Osteocyte (in vitro differentiated cells): ENCODE measurements around the gene LEPR. TPM values are rescaled to one million over a fixed set of nuclear protein-coding genes. Genes with fewer than 3 reads are reported as not detected.
"Not testable (repeated sequence)": the region's sequence is repeated elsewhere in the genome, so short reads cannot be mapped to it uniquely, and the experiment has no call there.

Experiments
- DNase-seq: peaks from one replicate; pipeline ENCODE4 v3.0.0; 2021; ENCODE audit warnings: mixed read lengths; ENCODE audit not compliant: unreplicated experiment; ENCODE audit errors: extremely low spot score
- H3K27ac Mint-ChIP-seq: one replicate; pipeline ENCODE4 v1.8.0; 2021; ENCODE audit warnings: mild to moderate bottlenecking, mixed read lengths; ENCODE audit not compliant: unreplicated experiment
- H3K27me3 Mint-ChIP-seq: one replicate; pipeline ENCODE4 v1.8.0; 2021; ENCODE audit warnings: mixed read lengths; ENCODE audit not compliant: unreplicated experiment
- H3K36me3 Mint-ChIP-seq: one replicate; pipeline ENCODE4 v1.8.0; 2021; ENCODE audit warnings: mixed read lengths; ENCODE audit not compliant: unreplicated experiment
- H3K4me1 Mint-ChIP-seq: one replicate; pipeline ENCODE4 v1.8.0; 2021; ENCODE audit warnings: mixed read lengths; ENCODE audit not compliant: unreplicated experiment
- H3K4me3 Mint-ChIP-seq: one replicate; pipeline ENCODE4 v1.8.0; 2021; ENCODE audit warnings: mild to moderate bottlenecking, moderate library complexity, mixed read lengths; ENCODE audit not compliant: unreplicated experiment
- H3K9me3 Mint-ChIP-seq: one replicate; pipeline ENCODE4 v1.8.0; 2021; ENCODE audit warnings: mixed read lengths; ENCODE audit not compliant: unreplicated experiment
- CTCF ChIP-seq: fragments of 200-600 bp; sonication (generic); IDR thresholded peaks from 2 replicates; pipeline ENCODE4 v1.5.0; 2021; ENCODE audit warnings: antibody characterized with exemption, mild to moderate bottlenecking, moderate library complexity
- total RNA-seq: library from RNA; stranded (reverse); gene quantifications from 2 replicates; pipeline ENCODE4 v1.2.1, GENCODE V29; 2021

LEPR gene
- total RNA-seq, 1 donor from 2014 or later = 14.2 TPM

GRCh38 chr1:65459397-65459768 lies 38.9 kb downstream of the LEPR start:
- Mint-ChIP-seq H3K9me3 (peaks cover 14% of the 10 kb centered on the region), H3K36me3 (peaks cover 6% of the 10 kb centered on the region), H3K4me3 (no peak overlapping the region), H3K4me1 (peaks cover 3% of the 10 kb centered on the region), H3K27ac (no peak overlapping the region), H3K27me3 (no peaks in the 10 kb centered on the region)
- DNase-seq = no peak
- TF ChIP-seq CTCF = peak; percentile 53

GRCh38 chr1:65465837-65466236 lies 45.4 kb downstream of the LEPR start:
- H3K36me3 Mint-ChIP-seq, H3K27me3 Mint-ChIP-seq, H3K4me3 Mint-ChIP-seq, H3K4me1 Mint-ChIP-seq, DNase-seq, H3K9me3 Mint-ChIP-seq, H3K27ac Mint-ChIP-seq: not testable (repeated sequence)

GRCh38 chr1:65467536-65467935 lies 47.1 kb downstream of the LEPR start:
- H3K36me3 Mint-ChIP-seq = peaks cover 3% of the 10 kb centered on the region
- H3K4me3 Mint-ChIP-seq = no peak overlapping the region
- no peak for TF ChIP-seq CTCF
- H3K27me3 Mint-ChIP-seq = no peaks in the 10 kb centered on the region
- peaks cover 6% of the 10 kb centered on the region for H3K4me1 Mint-ChIP-seq
- H3K27ac Mint-ChIP-seq = no peak overlapping the region
- DNase-seq = no peak
- H3K9me3 Mint-ChIP-seq = peaks cover 7% of the 10 kb centered on the region

- no peak for DNase-seq
- H3K27ac Mint-ChIP-seq = no peak overlapping the region
- H3K4me1 Mint-ChIP-seq = peaks cover 6% of the 10 kb centered on the region
- H3K9me3 Mint-ChIP-seq = peaks cover 7% of the 10 kb centered on the region
- H3K36me3 Mint-ChIP-seq = no peaks in the 10 kb centered on the region
- TF ChIP-seq CTCF = no peak
- no peak overlapping the region for H3K4me3 Mint-ChIP-seq
- no peaks in the 10 kb centered on the region for H3K27me3 Mint-ChIP-seq
Observed at GRCh38 chr1:65469126-65469888, 48.8 kb downstream of the LEPR start.

- H3K4me1 Mint-ChIP-seq = peaks cover 6% of the 10 kb centered on the region
- no peak for DNase-seq
- H3K36me3 Mint-ChIP-seq = no peaks in the 10 kb centered on the region
- no peak for TF ChIP-seq CTCF
- no peak overlapping the region for H3K4me3 Mint-ChIP-seq
- H3K9me3 Mint-ChIP-seq = peaks cover 4% of the 10 kb centered on the region
- H3K27ac Mint-ChIP-seq = no peak overlapping the region
- no peaks in the 10 kb centered on the region for H3K27me3 Mint-ChIP-seq
Observed at GRCh38 chr1:65469889-65470340, 49.4 kb downstream of the LEPR start.

Other genes with a start within 250 kb of the LEPR start
- 50.8 and 53.8 TPM in 2 replicates for gene DNAJC6, start 111.1 kb upstream of the LEPR start, total RNA-seq
- gene LEPROT, start within 50 bp of the LEPR start, total RNA-seq = 158 and 171 TPM in 2 replicates